GM12892 (cell line): ENCODE results near the gene RBM20.
"Not testable (repeated sequence)": the region's sequence is repeated elsewhere in the genome, so short reads cannot be mapped to it uniquely, and the experiment has no call there.

ENCODE experiments used
- DNase-seq: peaks from one replicate; pipeline ENCODE4 v3.0.0; 2011; ENCODE audit not compliant: insufficient read length
- FAIRE-seq: peaks from 2 replicates; lab custom pipeline; 2011; peaks lifted over from hg19 to GRCh38; lab: Jason Lieb, UNC
- POLR2A ChIP-seq: IDR thresholded peaks from 2 replicates; pipeline ENCODE4 v1.6.1; 2011; ENCODE audit warnings: low read depth, low read length, control low read depth
- POLR2AphosphoS5 ChIP-seq: IDR thresholded peaks from 2 replicates; pipeline ENCODE4 v1.6.1; 2011; ENCODE audit warnings: low read depth, low read length, control low read depth
- TAF1 ChIP-seq: IDR thresholded peaks from 2 replicates; pipeline ENCODE4 v1.6.1; 2011; ENCODE audit warnings: low read depth, mild to moderate bottlenecking, control low read depth, low read length, borderline replicate concordance

The RBM20 gene

DNA sequence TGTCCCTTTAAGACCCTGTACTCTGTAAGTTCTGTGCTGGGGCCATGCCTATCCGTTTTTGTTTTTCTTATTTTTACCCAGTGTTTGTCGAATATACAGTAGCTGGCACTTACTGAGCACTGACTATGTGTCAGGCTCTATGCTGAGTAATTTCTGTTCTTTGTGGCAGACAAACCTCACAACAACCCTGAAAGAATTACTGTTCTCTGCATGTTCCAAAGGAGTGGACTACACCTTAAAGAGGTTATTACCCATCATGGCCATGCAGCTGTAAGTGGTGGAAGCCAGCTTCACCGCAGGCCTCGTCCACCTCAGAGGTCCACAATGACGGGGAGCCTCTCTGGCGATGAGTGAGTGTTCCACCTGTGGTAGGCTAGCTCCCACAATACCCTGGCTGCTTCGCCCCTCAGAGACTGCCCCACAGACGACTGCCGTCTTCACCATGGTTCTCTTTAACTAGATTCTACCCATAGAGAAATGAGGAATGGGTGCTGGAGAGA lies 30.1 kb upstream of the RBM20 start:
- peak; percentile 79 for FAIRE-seq
- TF ChIP-seq TAF1 (no peak), POLR2A (no peak), POLR2AphosphoS5 (no peak)
- DNase-seq = no peak

- no peak for FAIRE-seq
- no peak for DNase-seq
- TF ChIP-seq POLR2AphosphoS5 (no peak), TAF1 (no peak), POLR2A (no peak)
These were observed 28.9 kb upstream of the RBM20 start for GRCh38 chr10:110615057-110615747.

DNA sequence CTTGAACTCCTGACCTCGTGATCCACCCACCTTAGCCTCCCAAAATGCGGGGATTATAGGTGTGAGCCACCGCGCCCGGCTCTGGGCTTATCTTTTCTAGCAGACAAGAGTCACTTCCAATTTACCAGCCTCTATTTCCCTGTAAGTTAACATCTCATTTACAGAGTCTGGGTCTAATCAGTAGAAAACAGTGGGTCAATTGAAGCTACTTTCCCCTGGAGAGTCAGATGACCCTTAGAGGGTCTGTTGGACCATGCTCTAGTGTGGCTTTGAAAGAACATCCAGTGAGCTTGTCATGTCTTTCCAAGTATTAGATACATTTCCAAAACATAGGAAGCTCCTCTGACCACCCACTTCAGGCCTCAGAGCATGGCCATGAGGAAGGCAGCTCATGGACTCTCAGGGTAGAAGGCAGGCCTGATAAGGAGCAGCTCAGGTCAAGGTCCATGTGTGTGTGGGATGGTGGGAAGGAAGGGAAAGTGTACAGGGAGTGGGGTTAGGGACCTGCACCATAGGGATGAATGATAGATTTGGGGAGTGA lies 27.6 kb upstream of the RBM20 start:
- DNase-seq = no peak
- FAIRE-seq = no peak
- no peak for TF ChIP-seq POLR2AphosphoS5
- no peak for TF ChIP-seq TAF1
- TF ChIP-seq POLR2A = no peak

- TF ChIP-seq POLR2AphosphoS5 = no peak
- TF ChIP-seq TAF1 = no peak
- TF ChIP-seq POLR2A = no peak
- FAIRE-seq (no peak), DNase-seq (no peak)
These were observed 26.5 kb upstream of the RBM20 start for GRCh38 chr10:110617425-110618229.

DNA sequence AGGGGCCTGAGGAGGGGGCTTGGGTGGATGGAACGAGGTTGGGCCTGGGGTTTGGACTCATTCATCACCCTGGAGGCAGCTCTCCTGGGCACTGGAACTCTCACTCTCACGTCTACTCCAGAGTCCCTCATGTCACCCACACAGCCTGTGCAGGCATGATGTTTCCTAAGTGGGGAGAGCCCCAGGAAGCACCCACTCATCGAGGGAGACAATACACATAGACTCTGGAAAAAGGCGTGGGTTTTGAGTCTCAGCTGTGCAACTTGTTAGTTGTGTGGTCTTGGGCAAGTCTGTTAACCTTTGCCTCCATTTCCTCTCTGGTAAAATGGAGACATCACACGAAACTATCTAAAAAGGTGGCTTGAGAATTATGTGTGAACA lies 25.9 kb upstream of the RBM20 start:
- TF ChIP-seq TAF1 (no peak), POLR2AphosphoS5 (no peak), POLR2A (no peak)
- DNase-seq = no peak
- FAIRE-seq = no peak

- FAIRE-seq = no peak
- DNase-seq = no peak
- TF ChIP-seq POLR2AphosphoS5 (no peak), POLR2A (no peak), TAF1 (no peak)
These were observed 24.4 kb upstream of the RBM20 start for GRCh38 chr10:110619514-110620397.

DNA sequence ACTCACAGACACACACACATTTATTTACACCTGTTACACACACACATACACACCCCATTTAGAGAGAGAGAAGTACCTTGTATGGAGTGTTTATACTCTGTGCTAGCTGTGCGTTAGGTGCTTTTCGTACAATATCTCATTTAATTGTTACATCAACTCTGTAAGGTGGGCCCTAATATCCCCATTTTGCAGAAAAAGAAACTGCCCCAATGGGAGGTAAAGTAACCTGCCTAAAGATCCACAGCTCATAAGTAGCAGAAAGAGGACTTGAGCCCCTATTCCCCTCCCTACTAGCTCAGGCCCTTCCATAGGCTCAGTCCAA lies 23.8 kb upstream of the RBM20 start:
- FAIRE-seq (no peak), DNase-seq (no peak)
- TF ChIP-seq POLR2A (no peak), POLR2AphosphoS5 (no peak), TAF1 (no peak)

GRCh38 chr10:110623316-110623715 lies 20.8 kb upstream of the RBM20 start:
- FAIRE-seq, DNase-seq: not testable (repeated sequence)

- FAIRE-seq (no peak), DNase-seq (no peak)
- no peak for TF ChIP-seq POLR2A
- TF ChIP-seq TAF1 = no peak
- no peak for TF ChIP-seq POLR2AphosphoS5
These were observed 18.7 kb upstream of the RBM20 start for GRCh38 chr10:110625356-110625894.

DNA sequence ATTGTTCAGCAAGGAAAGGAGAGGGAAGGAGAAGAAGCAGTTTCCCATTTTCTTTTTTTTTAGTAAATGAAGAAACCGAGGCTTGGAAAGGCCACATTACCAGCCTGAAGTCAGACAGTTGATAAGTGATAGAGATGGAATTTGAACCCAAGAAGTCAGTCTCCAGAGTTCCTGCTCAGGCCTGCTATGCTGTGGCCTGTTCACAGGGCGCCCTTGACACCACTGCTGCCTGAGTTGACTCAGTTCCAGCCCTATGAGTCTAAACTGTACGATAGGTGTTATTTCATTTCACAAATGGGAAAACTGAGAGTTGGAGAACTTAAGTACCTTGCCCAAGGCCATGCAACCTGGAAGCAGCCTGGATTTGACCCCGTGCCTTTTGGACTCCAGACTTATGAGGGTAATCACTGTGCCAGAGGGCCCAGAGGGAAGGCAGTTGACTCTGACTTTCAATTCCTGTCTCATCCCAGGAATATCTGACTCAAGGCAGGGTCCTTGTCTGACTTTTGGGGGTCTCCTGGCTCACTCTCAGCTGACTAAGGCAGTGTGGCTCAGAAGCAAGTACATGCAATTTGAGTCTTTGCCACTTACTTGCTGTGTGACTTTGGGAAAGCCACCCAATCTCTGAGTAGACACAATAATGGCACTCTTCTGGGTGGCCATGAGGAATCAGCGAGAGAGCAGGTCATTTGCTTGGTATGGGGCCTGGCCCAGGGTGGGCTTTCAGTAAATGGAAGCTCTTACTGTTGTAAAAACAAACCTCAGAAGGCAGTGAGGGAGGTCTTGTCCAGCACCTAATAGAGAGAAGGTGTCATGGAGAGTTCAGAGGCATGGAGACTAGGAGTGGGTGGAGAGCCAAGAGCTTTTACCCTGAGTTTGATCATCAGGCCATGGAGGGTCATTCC lies 17.9 kb upstream of the RBM20 start:
- no peak for DNase-seq
- no peak for TF ChIP-seq POLR2AphosphoS5
- TF ChIP-seq POLR2A = no peak
- TF ChIP-seq TAF1 = no peak
- no peak for FAIRE-seq
